Pulmonary artery endothelial cell (primary cell): ENCODE results near the gene KLK10. TPM values are rescaled to one million over a fixed set of nuclear protein-coding genes. Genes with fewer than 3 reads are reported as not detected.

Source experiments
- DNase-seq: peaks from one replicate; pipeline ENCODE4 v3.0.0-alpha.2; 2011; ENCODE audit warnings: low read depth, low spot score
- total RNA-seq: library from RNA; depleted of rRNA; stranded (reverse); fragments of >200 nt; gene quantifications from 2 replicates; pipeline ENCODE4 v1.2.3, GENCODE V29; 2014

The KLK10 gene
- total RNA-seq, 1 donor from 2014 or later = not detected

DNA sequence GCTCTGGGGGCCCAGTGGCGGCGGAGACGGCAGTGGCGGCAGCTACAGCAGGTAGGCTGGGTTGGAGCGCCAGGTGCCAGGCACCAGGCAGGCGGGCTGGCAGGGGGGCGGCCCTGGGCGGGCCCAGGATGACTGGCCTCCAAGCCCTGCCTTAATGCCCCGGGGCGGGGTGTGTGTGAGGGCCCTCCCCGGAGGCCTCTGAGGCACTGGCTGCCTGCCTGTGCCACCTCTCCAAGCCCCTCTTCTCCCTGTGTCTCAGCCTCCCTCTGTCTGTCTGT, 7.0 kb upstream of the KLK10 start, which contains the start of gene KLK11:
KLK11 (minus strand) TSS at position 63 of the 278 bp plus-strand sequence. CDS start 985 bp downstream, outside the sequence.
- no peak for DNase-seq

GRCh38 chr19:51025809-51026553, 6.5 kb upstream of the KLK10 start:
- no peak for DNase-seq

- DNase-seq = no peak
These were observed 5.9 kb upstream of the KLK10 start for GRCh38 chr19:51025401-51025800.

GRCh38 chr19:51024924-51025323, 5.4 kb upstream of the KLK10 start:
- DNase-seq = no peak

- no peak for DNase-seq
These were observed 4.4 kb upstream of the KLK10 start for GRCh38 chr19:51023946-51024345.

DNA sequence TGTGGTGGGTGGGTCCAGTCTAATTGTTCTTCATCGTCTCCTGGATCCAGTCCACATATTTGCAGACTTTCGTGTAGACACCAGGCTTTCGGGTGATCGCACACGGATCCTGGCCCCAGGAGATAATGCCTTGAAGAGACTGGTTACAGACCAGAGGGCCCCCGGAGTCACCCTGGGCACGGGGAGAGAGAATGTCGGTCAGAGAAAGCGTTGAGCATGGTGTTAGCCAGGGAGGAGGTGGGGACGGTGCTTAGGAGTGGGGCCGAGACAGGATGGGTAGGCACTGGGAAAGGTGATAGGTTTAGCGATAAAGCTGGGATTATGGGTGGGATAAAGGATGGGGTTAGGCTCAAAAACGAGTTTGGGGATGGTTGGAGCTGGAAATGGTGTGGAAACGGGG, 3.0 kb upstream of the KLK10 start:
- no peak for DNase-seq

- DNase-seq = peak; percentile 11
These were observed 1.6 kb upstream of the KLK10 start for GRCh38 chr19:51020988-51021651.

DNA sequence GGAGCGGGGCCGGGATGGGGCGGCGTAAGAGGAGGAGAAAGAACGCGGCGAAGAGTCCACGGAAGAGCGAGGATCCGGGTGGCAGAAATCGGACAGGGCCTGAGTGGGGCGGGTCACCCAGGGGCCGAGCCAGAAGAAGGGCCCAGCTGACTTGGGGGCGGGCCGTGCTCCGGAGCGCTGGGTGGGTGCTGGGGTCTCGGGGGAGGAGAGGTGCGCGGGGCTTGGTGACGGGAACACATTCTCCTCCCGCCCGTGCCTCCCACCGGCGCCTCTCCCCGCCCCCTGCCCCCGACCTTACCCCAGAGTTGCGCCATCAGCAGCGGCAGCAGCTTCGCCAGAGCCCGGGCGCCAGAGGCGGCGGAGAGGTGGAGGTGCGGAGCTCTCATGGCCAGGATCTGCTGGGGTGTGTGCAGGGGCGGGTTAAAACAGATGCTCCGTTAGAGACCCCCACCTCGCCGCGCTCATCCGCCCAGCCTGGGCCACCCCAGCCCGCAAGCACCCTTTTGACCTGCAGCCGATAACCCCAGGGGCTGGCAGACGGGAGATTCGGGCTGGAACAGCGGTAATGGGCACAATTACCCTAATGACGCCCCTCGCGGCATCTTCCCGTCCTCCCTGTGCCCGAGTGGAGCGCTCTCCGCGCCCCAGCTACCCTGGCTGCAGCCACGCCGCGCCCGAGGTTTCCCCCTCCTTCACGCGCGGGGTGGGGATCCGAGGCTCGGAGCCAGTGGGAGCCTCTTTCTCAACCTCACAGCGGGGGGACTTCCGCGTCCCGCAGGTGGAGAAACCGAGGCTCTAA, 565 bp downstream of the KLK10 start:
- no peak for DNase-seq

GRCh38 chr19:51016798-51017683, 2.5 kb downstream of the KLK10 start:
- no peak for DNase-seq

GRCh38 chr19:51015691-51016267, 3.7 kb downstream of the KLK10 start:
- DNase-seq = no peak

- DNase-seq = no peak
These were observed 5.3 kb downstream of the KLK10 start for GRCh38 chr19:51014242-51014641.

GRCh38 chr19:51012661-51013190, 6.8 kb downstream of the KLK10 start:
- DNase-seq = no peak

DNA sequence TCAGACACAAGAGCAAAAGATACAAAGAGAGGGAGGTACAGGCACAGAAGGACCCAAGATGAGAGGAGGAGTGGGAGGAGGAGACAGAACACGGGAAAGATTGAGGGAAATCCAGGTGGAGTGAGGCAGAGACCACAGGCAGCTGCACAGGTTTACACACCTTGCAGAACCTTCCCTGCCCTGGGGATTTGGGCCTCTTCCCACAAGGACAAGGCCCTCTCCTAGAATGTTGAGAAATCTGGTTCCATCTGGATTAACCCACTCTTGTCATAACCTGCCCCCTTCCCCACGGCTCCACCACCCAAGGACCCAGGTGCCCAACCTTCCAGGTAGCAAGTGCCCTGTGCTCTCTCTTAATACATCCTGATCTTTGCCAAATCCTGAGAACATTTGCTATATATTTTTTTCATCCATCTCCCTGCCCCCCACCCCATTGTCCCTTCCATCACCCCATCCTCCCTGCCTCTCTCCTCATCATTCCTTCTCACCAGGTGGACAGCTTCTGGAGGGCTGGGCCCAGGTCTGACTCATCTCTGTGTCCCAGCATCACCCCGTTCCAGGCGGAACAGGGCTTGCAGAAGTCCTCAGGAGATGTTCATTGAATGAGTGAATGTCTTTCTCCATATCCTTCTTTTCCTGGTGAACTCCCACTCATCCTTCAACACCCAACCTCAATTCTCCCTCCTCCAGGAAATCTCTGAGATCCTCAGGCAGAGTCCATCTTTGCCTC, 9.3 kb downstream of the KLK10 start:
- DNase-seq = no peak

- no peak for DNase-seq
These were observed 10.2 kb downstream of the KLK10 start for GRCh38 chr19:51009061-51009891.

- DNase-seq = no peak
These were observed 12.0 kb downstream of the KLK10 start for GRCh38 chr19:51007488-51007887.

GRCh38 chr19:51006406-51006805, 13.1 kb downstream of the KLK10 start:
- DNase-seq = no peak

DNA sequence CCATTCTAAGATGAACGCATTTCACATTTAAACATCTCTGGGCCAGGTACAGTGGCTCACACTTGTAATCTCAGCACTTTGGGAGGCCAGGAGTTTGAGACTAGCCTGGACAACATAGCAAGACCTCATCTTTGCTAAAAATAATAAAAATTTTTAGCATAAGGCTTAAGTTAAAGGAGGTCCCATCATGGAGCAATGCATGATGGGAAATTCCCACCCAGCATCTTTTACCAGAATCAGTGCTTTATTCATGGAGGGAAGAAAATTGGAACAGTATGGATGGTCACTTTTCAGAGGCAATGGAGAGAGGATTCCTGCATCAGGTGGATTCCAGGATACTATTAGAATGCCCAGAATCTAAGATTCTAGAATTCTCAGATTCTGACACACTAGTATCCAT, 14.3 kb downstream of the KLK10 start:
- DNase-seq = no peak

- DNase-seq = no peak
These were observed 16.2 kb downstream of the KLK10 start for GRCh38 chr19:51003316-51003715.
